IMR-90 (cell line): Measurements from ENCODE around the gene NLRP10. TPM values are rescaled to one million over a fixed set of nuclear protein-coding genes. Genes with fewer than 3 reads are reported as not detected.

Experiments used
- ATAC-seq: fragments of 200-7000 bp; cut with Tn5 transposase; 2 replicates; pipeline ENCODE4 v1.9.1; 2020; ENCODE audit warnings: low read depth, mild to moderate bottlenecking, moderate library complexity
- BruUV-seq: library from RNA; stranded (reverse); fragments of 400-500 nt; replicated peaks from 2 replicates; lab custom pipeline; 2021; lab: Mats Ljungman, UMichigan
- CTCF ChIA-PET: fragments of 300-600 bp; formaldehyde crosslinking; extraction: SDS; loops from one replicate; lab custom pipeline; 2021; ENCODE audit warnings: antibody characterized with exemption; lab: Yijun Ruan, JAX
- POLR2A ChIA-PET: fragments of 300-600 bp; sonication (Branson Sonifier 250); formaldehyde crosslinking; loops from one replicate; lab custom pipeline; 2022; ENCODE audit warnings: antibody characterized with exemption; ENCODE audit not compliant: unreplicated experiment; lab: Charles Lee
- DNase-seq: peaks from one replicate; pipeline ENCODE4 v3.0.0; 2013
- H2AFZ ChIP-seq: replicated peaks from 2 replicates; pipeline ENCODE3; 2013; ENCODE audit warnings: low read length, mild to moderate bottlenecking; ENCODE audit not compliant: poor library complexity
- H2AK5ac ChIP-seq: 2 replicates; pipeline ENCODE4 v1.6.1; 2013; ENCODE audit warnings: low read depth, low read length, inconsistent platforms
- H2AK9ac ChIP-seq: replicated peaks from 2 replicates; pipeline ENCODE3; 2013; ENCODE audit warnings: mild to moderate bottlenecking, low read depth, low read length, moderate library complexity; ENCODE audit not compliant: poor library complexity
- H2BK120ac ChIP-seq: 2 replicates; pipeline ENCODE4 v1.6.1; 2013; ENCODE audit warnings: low read depth, low read length, inconsistent platforms
- H2BK15ac ChIP-seq: 3 replicates; pipeline ENCODE4 v1.6.1; 2013; ENCODE audit warnings: low read depth, low read length, inconsistent platforms
- H2BK20ac ChIP-seq: 2 replicates; pipeline ENCODE4 v1.6.1; 2013; ENCODE audit warnings: low read depth, mild to moderate bottlenecking, inconsistent platforms, low read length, moderate library complexity
- H2BK5ac ChIP-seq: 2 replicates; pipeline ENCODE4 v1.6.1; 2013; ENCODE audit warnings: mild to moderate bottlenecking, low read depth, low read length, inconsistent platforms; ENCODE audit not compliant: poor library complexity, severe bottlenecking
- H3K14ac ChIP-seq: replicated peaks from 2 replicates; pipeline ENCODE4 v1.6.1; 2013; ENCODE audit warnings: low read depth, low read length, inconsistent platforms
- H3K18ac ChIP-seq: 2 replicates; pipeline ENCODE4 v1.6.1; 2013; ENCODE audit warnings: low read depth, low read length, control low read depth
- H3K23ac ChIP-seq: 2 replicates; pipeline ENCODE4 v1.6.1; 2013; ENCODE audit warnings: low read depth, low read length, inconsistent platforms
- H3K27ac ChIP-seq: 2 replicates; pipeline ENCODE4 v1.5.1; 2013; ENCODE audit warnings: mild to moderate bottlenecking, control low read depth, low read length; ENCODE audit not compliant: insufficient read depth
- H3K27me3 ChIP-seq: 2 replicates; pipeline ENCODE4 v1.6.1; 2013; ENCODE audit warnings: low read length; ENCODE audit not compliant: control insufficient read depth, insufficient read depth
- H3K36me3 ChIP-seq: 2 replicates; pipeline ENCODE4 v1.6.1; 2013; ENCODE audit warnings: low read length, mixed read lengths; ENCODE audit not compliant: control insufficient read depth, insufficient read depth
- H3K4ac ChIP-seq: 2 replicates; pipeline ENCODE4 v1.6.1; 2013; ENCODE audit warnings: low read depth, low read length, inconsistent platforms
- H3K4me1 ChIP-seq: 2 replicates; pipeline ENCODE4 v1.6.1; 2013; ENCODE audit warnings: low read length, mixed read lengths; ENCODE audit not compliant: control insufficient read depth, insufficient read depth
- H3K4me2 ChIP-seq: 2 replicates; pipeline ENCODE4 v1.6.1; 2013; ENCODE audit warnings: low read depth, mild to moderate bottlenecking, control low read depth, low read length, moderate library complexity
- H3K4me3 ChIP-seq: 2 replicates; pipeline ENCODE4 v1.5.1; 2013; ENCODE audit warnings: low read depth, mild to moderate bottlenecking, control low read depth, low read length, moderate library complexity; ENCODE audit not compliant: insufficient read depth
- H3K56ac ChIP-seq: 2 replicates; pipeline ENCODE4 v1.6.1; 2013; ENCODE audit warnings: low read length, inconsistent platforms; ENCODE audit not compliant: insufficient read depth; ENCODE audit errors: extremely low read depth
- H3K79me1 ChIP-seq, 2 experiments: 2 replicates each; pipeline ENCODE4 v1.6.1; 2013; ENCODE audit warnings: low read length in 2 of 2, inconsistent platforms in 1 of 2, low read depth in 1 of 2
- H3K9ac ChIP-seq: 2 replicates; pipeline ENCODE4 v1.6.1; 2013; ENCODE audit warnings: low read depth, low read length, control low read depth
- H3K9me1 ChIP-seq: 2 replicates; pipeline ENCODE4 v1.6.1; 2013; ENCODE audit warnings: low read length, inconsistent platforms; ENCODE audit not compliant: insufficient read depth
- H3K9me3 ChIP-seq: 2 replicates; pipeline ENCODE4 v1.6.1; 2013; ENCODE audit warnings: low read length; ENCODE audit not compliant: control insufficient read depth, insufficient read depth
- H4K20me1 ChIP-seq: 2 replicates; pipeline ENCODE4 v1.6.1; 2013; ENCODE audit warnings: low read length, inconsistent platforms; ENCODE audit not compliant: insufficient read depth
- H4K5ac ChIP-seq: 2 replicates; pipeline ENCODE4 v1.6.1; 2013; ENCODE audit warnings: mild to moderate bottlenecking, low read depth, low read length, control low read depth
- H4K8ac ChIP-seq, 2 experiments: 2 replicates each; pipeline ENCODE4 v1.6.1; 2013; ENCODE audit warnings: low read depth in 2 of 2, low read length in 2 of 2, control low read depth in 1 of 2, inconsistent platforms in 1 of 2
- H4K91ac ChIP-seq: 2 replicates; pipeline ENCODE4 v1.6.1; 2013; ENCODE audit warnings: low read depth, low read length, inconsistent platforms; ENCODE audit not compliant: insufficient read depth
- RCOR1 ChIP-seq: IDR thresholded peaks from 2 replicates; pipeline ENCODE4 v1.6.1; 2012; ENCODE audit warnings: mild to moderate bottlenecking, low read length, improper control_type of control experiment; ENCODE audit not compliant: insufficient replicate concordance
- SMC3 ChIP-seq: fragments of 150-350 bp; IDR thresholded peaks from 2 replicates; pipeline ENCODE4 v1.6.1; 2016; ENCODE audit warnings: low read depth, mild to moderate bottlenecking, antibody characterized with exemption, low read length, moderate library complexity
- WGBS, 2 experiments: methylation state at CpG; one replicate each; pipeline versions ENCODE4 v1.1.5 to v1.1.7; 2013; ENCODE audit warnings: missing lambda C conversion rate in 2 of 2; ENCODE audit not compliant: insufficient read length in 1 of 2; ENCODE audit errors: extremely low coverage in 2 of 2; 5-methylcytosine and 5-hydroxymethylcytosine counted together
- dilution Hi-C: fragments of 300-500 bp; cut with HindIII; formaldehyde crosslinking; loops from one replicate; pipeline ENCODE4 v1.14.3; 2018; ENCODE audit warnings: low sequenced_read_pairs; ENCODE audit not compliant: unreplicated experiment
- in situ Hi-C: fragments of 300-500 bp; cut with MboI; formaldehyde crosslinking; loops from 3 replicates; pipeline ENCODE4 v1.14.3; 2019; ENCODE audit warnings: low sequenced_read_pairs, inconsistent platforms, mixed read lengths
- intact Hi-C: fragments of 100-400 bp; cut with micrococcal nuclease; formaldehyde crosslinking; loops from 2 replicates; pipeline ENCODE4 v1.10.0; 2022
- polyA plus RNA-seq, 3 experiments: library from polyadenylated mRNA; depleted of rRNA; stranded (reverse); fragments of >200 nt; gene quantifications; 2 replicates each; pipeline ENCODE4 v1.2.3, GENCODE V29; 2012; ENCODE audit warnings: low replicate concordance in 1 of 3
- total RNA-seq: library from RNA; depleted of rRNA; stranded (reverse); fragments of >200 nt; gene quantifications from 2 replicates; pipeline ENCODE4 v1.2.3, GENCODE V29; 2012
- TF ChIP-seq, protein P1 (sequence below): conservative IDR thresholded peaks from 2 replicates; pipeline ENCODE4 v1.5.1; 2012; ENCODE audit warnings: mild to moderate bottlenecking, low read depth, low read length, improper control_type of control experiment
- TF ChIP-seq, protein P2 (sequence below): fragments of 150-350 bp; IDR thresholded peaks from 2 replicates; pipeline ENCODE4 v1.6.1; 2016; ENCODE audit warnings: low read depth, mild to moderate bottlenecking, low read length, moderate library complexity, borderline replicate concordance

The NLRP10 gene
- total and polyA plus RNA-seq, 2 of the 4 experiments (the other 2 are of a cell fraction): 6.5 to 36.7 TPM

GRCh38 chr11:7931168-7931567 is 34.1 kb downstream of the NLRP10 start, which contains the start of gene OR10A6:
TSS of gene OR10A6 (minus strand) at chr11:7931268. CDS start at chr11:7928662, 2,606 bp downstream.
- no TSS peak for BruUV-seq
- H4K91ac ChIP-seq: no peak within 1 kb of the TSS
- in situ Hi-C loops: no loop called here

More at GRCh38 chr11:7931168-7931567, 34.1 kb downstream of the NLRP10 start, which contains the start of gene OR10A6:
- Histone ChIP-seq H2AFZ (no peak within 1 kb of the TSS), H4K8ac (no peak within 1 kb of the TSS), H2BK15ac (no peak within 1 kb of the TSS), H3K27ac (no peak within 1 kb of the TSS), H2BK120ac (no peak within 1 kb of the TSS), H3K9me1 (no peaks in the 10 kb centered on the region), H3K4me2 (no peak within 1 kb of the TSS), H3K56ac (no peak within 1 kb of the TSS), H3K9me3 (no peaks in the 10 kb centered on the region), H3K9ac (no peak within 1 kb of the TSS), H2BK5ac (no peak within 1 kb of the TSS), H4K20me1 (no peaks in the 10 kb centered on the region), H3K27me3 (0 out of 2 replicates have a peak, but pooled peaks cover 1% of the 10 kb centered on the region), H3K23ac (no peak within 1 kb of the TSS), H3K14ac (no peak within 1 kb of the TSS), H2BK20ac (no peak within 1 kb of the TSS), H4K5ac (no peak within 1 kb of the TSS), H3K79me1 (no peaks in the 10 kb centered on the region), H3K36me3 (no peaks in the 10 kb centered on the region), H3K4ac (no peak within 1 kb of the TSS), H3K4me3 (no peak within 1 kb of the TSS), H2AK5ac (no peak within 1 kb of the TSS), H2AK9ac (no peak within 1 kb of the TSS), H3K4me1 (no peaks in the 10 kb centered on the region), H3K18ac (no peak within 1 kb of the TSS)
- TF ChIP-seq RCOR1 (no peak), SMC3 (no peak)
- TF ChIP-seq, protein P1, sequence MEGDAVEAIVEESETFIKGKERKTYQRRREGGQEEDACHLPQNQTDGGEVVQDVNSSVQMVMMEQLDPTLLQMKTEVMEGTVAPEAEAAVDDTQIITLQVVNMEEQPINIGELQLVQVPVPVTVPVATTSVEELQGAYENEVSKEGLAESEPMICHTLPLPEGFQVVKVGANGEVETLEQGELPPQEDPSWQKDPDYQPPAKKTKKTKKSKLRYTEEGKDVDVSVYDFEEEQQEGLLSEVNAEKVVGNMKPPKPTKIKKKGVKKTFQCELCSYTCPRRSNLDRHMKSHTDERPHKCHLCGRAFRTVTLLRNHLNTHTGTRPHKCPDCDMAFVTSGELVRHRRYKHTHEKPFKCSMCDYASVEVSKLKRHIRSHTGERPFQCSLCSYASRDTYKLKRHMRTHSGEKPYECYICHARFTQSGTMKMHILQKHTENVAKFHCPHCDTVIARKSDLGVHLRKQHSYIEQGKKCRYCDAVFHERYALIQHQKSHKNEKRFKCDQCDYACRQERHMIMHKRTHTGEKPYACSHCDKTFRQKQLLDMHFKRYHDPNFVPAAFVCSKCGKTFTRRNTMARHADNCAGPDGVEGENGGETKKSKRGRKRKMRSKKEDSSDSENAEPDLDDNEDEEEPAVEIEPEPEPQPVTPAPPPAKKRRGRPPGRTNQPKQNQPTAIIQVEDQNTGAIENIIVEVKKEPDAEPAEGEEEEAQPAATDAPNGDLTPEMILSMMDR: no peak
- TF ChIP-seq, protein P2, sequence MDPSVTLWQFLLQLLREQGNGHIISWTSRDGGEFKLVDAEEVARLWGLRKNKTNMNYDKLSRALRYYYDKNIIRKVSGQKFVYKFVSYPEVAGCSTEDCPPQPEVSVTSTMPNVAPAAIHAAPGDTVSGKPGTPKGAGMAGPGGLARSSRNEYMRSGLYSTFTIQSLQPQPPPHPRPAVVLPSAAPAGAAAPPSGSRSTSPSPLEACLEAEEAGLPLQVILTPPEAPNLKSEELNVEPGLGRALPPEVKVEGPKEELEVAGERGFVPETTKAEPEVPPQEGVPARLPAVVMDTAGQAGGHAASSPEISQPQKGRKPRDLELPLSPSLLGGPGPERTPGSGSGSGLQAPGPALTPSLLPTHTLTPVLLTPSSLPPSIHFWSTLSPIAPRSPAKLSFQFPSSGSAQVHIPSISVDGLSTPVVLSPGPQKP: no peak
- WGBS, 2 experiments: no CpG with 5 or more reads among the region's 4 CpGs
- intact Hi-C loops: no loop called here
- ChIA-PET CTCF (no interaction called here), POLR2A (no interaction called here)
- dilution Hi-C loops: no loop called here
- ATAC-seq (no peak), DNase-seq (no peak)
